H1 (cell line): ENCODE results near the gene FARP2.

ENCODE experiments used
- ASH2L ChIP-seq: fragments of 200-600, 300-600 bp; sonication (generic); IDR thresholded peaks from one replicate; pipeline ENCODE4 v1.7.1; 2017; ENCODE audit warnings: low read length
- BCL11A ChIP-seq, 2 experiments: IDR thresholded peaks; one replicate each; pipeline ENCODE4 v1.6.1; 2011; ENCODE audit warnings: low read depth in 2 of 2, low read length in 2 of 2, mild to moderate bottlenecking in 2 of 2
- CTCF ChIP-seq, 3 experiments: IDR thresholded peaks; 1 replicate in 2 of 3; 2 replicates in 1 of 3; pipeline versions ENCODE4 v1.5.1 to v1.6.1; 2011; ENCODE audit warnings: low read length in 3 of 3, mild to moderate bottlenecking in 3 of 3, inconsistent platforms in 2 of 3, low read depth in 1 of 3, moderate library complexity in 1 of 3; ENCODE audit not compliant: insufficient read depth in 1 of 3; ENCODE audit errors: control extremely low read depth in 1 of 3
- GTF2F1 ChIP-seq: IDR thresholded peaks from 2 replicates; pipeline ENCODE4 v1.6.1; 2012; ENCODE audit warnings: low read depth, low read length, improper control_type of control experiment, borderline replicate concordance
- HDAC2 ChIP-seq, 2 experiments: fragments of 300-600 bp in 1 of 2; sonication (generic) in 1 of 2; IDR thresholded peaks; 2 replicates each; pipeline ENCODE4 v1.6.1; 2011 to 2012; ENCODE audit warnings: low read depth in 2 of 2, low read length in 2 of 2, mild to moderate bottlenecking in 2 of 2, moderate library complexity in 2 of 2, borderline replicate concordance in 1 of 2, inconsistent platforms in 1 of 2
- JUN ChIP-seq: IDR thresholded peaks from 2 replicates; pipeline ENCODE4 v1.6.1; 2011; ENCODE audit warnings: low read depth, mild to moderate bottlenecking, improper control_type of control experiment, low read length
- KDM1A ChIP-seq: fragments of 200-600, 300-600 bp; sonication (generic); IDR thresholded peaks from 2 replicates; pipeline ENCODE4 v1.7.1; 2016; ENCODE audit warnings: mild to moderate bottlenecking, low read length, borderline replicate concordance
- POLR2A ChIP-seq, 2 experiments: IDR thresholded peaks; 1 replicate in 1 of 2; 2 replicates in 1 of 2; pipeline ENCODE4 v1.6.1; 2011; ENCODE audit warnings: low read depth in 2 of 2, low read length in 2 of 2, mild to moderate bottlenecking in 2 of 2; ENCODE audit errors: control extremely low read depth in 1 of 2
- POLR2AphosphoS5 ChIP-seq: IDR thresholded peaks from 2 replicates; pipeline ENCODE4 v1.6.1; 2011; ENCODE audit warnings: low read depth, low read length
- USF2 ChIP-seq: IDR thresholded peaks from 2 replicates; pipeline ENCODE4 v1.6.1; 2011; ENCODE audit warnings: low read length, improper control_type of control experiment

- TF ChIP-seq ASH2L (no peak), USF2 (no peak), KDM1A (no peak), CTCF (IDR thresholded peaks at IDR 0.05; ENCODE audit: control extremely low read depth in 1 of 3, insufficient read depth in 1 of 3, low read depth in 1 of 3, low read length in 3 of 3) (no peak), BCL11A (IDR thresholded peaks at IDR 0.05; ENCODE audit: low read depth in 2 of 2, low read length in 2 of 2) (no peak), JUN (no peak), POLR2A (IDR thresholded peaks at IDR 0.05; ENCODE audit: control extremely low read depth in 1 of 2, low read depth in 2 of 2, low read length in 2 of 2) (no peak), HDAC2 (IDR thresholded peaks at IDR 0.05; ENCODE audit: borderline replicate concordance in 1 of 2, low read depth in 2 of 2, low read length in 2 of 2) (no peak), POLR2AphosphoS5 (no peak), GTF2F1 (no peak)
These were observed 42.5 kb upstream of the FARP2 start for GRCh38 chr2:241313543-241314095.
